ENCODE results near the gene GRHL1.

The GRHL1 gene

GRCh38 chr2:9993488-9994165 is 42.1 kb downstream of the GRHL1 start:
- H3K79me2 ChIP-seq (ENCODE audit: control insufficient read depth, low read length): no peaks in the 10 kb centered on the region
- H3K9me2 ChIP-seq (replicated peaks; ENCODE audit: control insufficient read depth, low read length): no peaks in the 10 kb centered on the region
- H3K4me1 ChIP-seq (ENCODE audit: control insufficient read depth, low read length): no peaks in the 10 kb centered on the region
- H3K4me3 ChIP-seq (ENCODE audit: low read length): no peak overlapping the region
- no peaks in the 10 kb centered on the region for H3K27me3 ChIP-seq (ENCODE audit: control insufficient read depth, low read length)
- H3K9me3 ChIP-seq (ENCODE audit: control insufficient read depth, insufficient read depth, low read length): no peaks in the 10 kb centered on the region
- TF ChIP-seq EZH2phosphoT487 (IDR thresholded peaks at IDR 0.05; ENCODE audit: borderline replicate concordance, low read length) (no peak), CTCF (IDR thresholded peaks at IDR 0.05; ENCODE audit: low read depth, low read length, poor library complexity, severe bottlenecking) (no peak)
- no peak overlapping the region for H3K27ac ChIP-seq (ENCODE audit: low read depth, low read length)
- no peaks in the 10 kb centered on the region for H3K36me3 ChIP-seq (ENCODE audit: control insufficient read depth, low read length)
- no peaks in the 10 kb centered on the region for H4K20me1 ChIP-seq (ENCODE audit: control insufficient read depth, insufficient read depth, low read depth, low read length)
- H3K4me2 ChIP-seq (ENCODE audit: low read length): no peak overlapping the region
- H3F3A ChIP-seq (ENCODE audit: control insufficient read depth, insufficient read depth): no peaks in the 10 kb centered on the region

- Histone ChIP-seq H3K4me1 (ENCODE audit: control insufficient read depth, low read length) (no peaks in the 10 kb centered on the region), H3K4me3 (ENCODE audit: low read length) (no peak overlapping the region), H4K20me1 (ENCODE audit: control insufficient read depth, insufficient read depth, low read depth, low read length) (no peaks in the 10 kb centered on the region), H3F3A (ENCODE audit: control insufficient read depth, insufficient read depth) (no peaks in the 10 kb centered on the region), H3K27ac (ENCODE audit: low read depth, low read length) (no peak overlapping the region), H3K9me3 (ENCODE audit: control insufficient read depth, insufficient read depth, low read length) (no peaks in the 10 kb centered on the region), H3K9me2 (replicated peaks; ENCODE audit: control insufficient read depth, low read length) (no peaks in the 10 kb centered on the region), H3K4me2 (ENCODE audit: low read length) (no peak overlapping the region), H3K79me2 (ENCODE audit: control insufficient read depth, low read length) (no peaks in the 10 kb centered on the region), H3K27me3 (ENCODE audit: control insufficient read depth, low read length) (no peaks in the 10 kb centered on the region), H3K36me3 (ENCODE audit: control insufficient read depth, low read length) (no peaks in the 10 kb centered on the region)
- TF ChIP-seq CTCF (IDR thresholded peaks at IDR 0.05; ENCODE audit: low read depth, low read length, poor library complexity, severe bottlenecking): no peak
- TF ChIP-seq EZH2phosphoT487 (IDR thresholded peaks at IDR 0.05; ENCODE audit: borderline replicate concordance, low read length): no peak
Measured at GRCh38 chr2:9994462-9994861, 43.0 kb downstream of the GRHL1 start.

- Histone ChIP-seq H3K27ac (ENCODE audit: low read depth, low read length) (no peak overlapping the region), H3K79me2 (ENCODE audit: control insufficient read depth, low read length) (no peaks in the 10 kb centered on the region), H3F3A (ENCODE audit: control insufficient read depth, insufficient read depth) (no peaks in the 10 kb centered on the region), H3K4me3 (ENCODE audit: low read length) (no peak overlapping the region), H3K9me3 (ENCODE audit: control insufficient read depth, insufficient read depth, low read length) (no peaks in the 10 kb centered on the region), H3K4me1 (ENCODE audit: control insufficient read depth, low read length) (no peaks in the 10 kb centered on the region), H3K27me3 (ENCODE audit: control insufficient read depth, low read length) (no peaks in the 10 kb centered on the region), H4K20me1 (ENCODE audit: control insufficient read depth, insufficient read depth, low read depth, low read length) (no peaks in the 10 kb centered on the region), H3K4me2 (ENCODE audit: low read length) (no peak overlapping the region), H3K36me3 (ENCODE audit: control insufficient read depth, low read length) (no peaks in the 10 kb centered on the region), H3K9me2 (replicated peaks; ENCODE audit: control insufficient read depth, low read length) (no peaks in the 10 kb centered on the region)
- TF ChIP-seq EZH2phosphoT487 (IDR thresholded peaks at IDR 0.05; ENCODE audit: borderline replicate concordance, low read length) (no peak), CTCF (IDR thresholded peaks at IDR 0.05; ENCODE audit: low read depth, low read length, poor library complexity, severe bottlenecking) (no peak)
Measured at GRCh38 chr2:9995059-9995458, 43.6 kb downstream of the GRHL1 start.
